ENCODE data around the gene CTIF. TPM values are rescaled to one million over a fixed set of nuclear protein-coding genes. Genes with fewer than 3 reads are reported as not detected.
"Not testable (repeated sequence)": the region's sequence is repeated elsewhere in the genome, so short reads cannot be mapped to it uniquely, and the experiment has no call there.

The CTIF gene
- total RNA-seq, 1 donor, result 65.9 TPM

GRCh38 chr18:48811401-48811800, 272.6 kb downstream of the CTIF start:
- Histone ChIP-seq H3K4me3 (ENCODE audit: insufficient read depth, low read length) (no peak overlapping the region), H3K4me1 (ENCODE audit: insufficient read depth, low read length) (peaks cover 24% of the 10 kb centered on the region), H4K20me1 (ENCODE audit: insufficient read depth, low read length) (no peaks in the 10 kb centered on the region), H3K9me3 (ENCODE audit: low read depth, low read length) (no peaks in the 10 kb centered on the region), H3K27me3 (ENCODE audit: insufficient read depth, low read length) (no peaks in the 10 kb centered on the region), H3K27ac (ENCODE audit: low read depth, low read length) (no peak overlapping the region), H3K36me3 (ENCODE audit: insufficient read depth, low read length) (peaks cover 4% of the 10 kb centered on the region), H2AFZ (ENCODE audit: low read length) (no peak overlapping the region), H3K4me2 (ENCODE audit: insufficient read depth, low read length) (no peak overlapping the region), H3K79me2 (ENCODE audit: insufficient read depth, low read length) (peaks cover 5% of the 10 kb centered on the region)
- no peak for TF ChIP-seq CTCF (IDR thresholded peaks at IDR 0.05; ENCODE audit: extremely low read depth, low read depth, low read length)
- DNase-seq (ENCODE audit: insufficient read length, low spot score, missing footprints), result no peak

- not testable (repeated sequence) for DNase-seq (ENCODE audit: insufficient read length, low spot score, missing footprints); H3K9me3 ChIP-seq (ENCODE audit: low read depth, low read length); H3K27ac ChIP-seq (ENCODE audit: low read depth, low read length); H3K4me2 ChIP-seq (ENCODE audit: insufficient read depth, low read length); H3K36me3 ChIP-seq (ENCODE audit: insufficient read depth, low read length); H3K27me3 ChIP-seq (ENCODE audit: insufficient read depth, low read length); H3K4me3 ChIP-seq (ENCODE audit: insufficient read depth, low read length); H4K20me1 ChIP-seq (ENCODE audit: insufficient read depth, low read length); H2AFZ ChIP-seq (ENCODE audit: low read length); H3K79me2 ChIP-seq (ENCODE audit: insufficient read depth, low read length)
- H3K4me1 ChIP-seq (ENCODE audit: insufficient read depth, low read length), result peaks cover 18% of the 10 kb centered on the region
Measured at GRCh38 chr18:48811977-48812451, 273.2 kb downstream of the CTIF start.

- Histone ChIP-seq H3K36me3 (ENCODE audit: insufficient read depth, low read length) (peaks cover 21% of the 10 kb centered on the region), H3K4me3 (ENCODE audit: insufficient read depth, low read length) (no peak overlapping the region), H3K9me3 (ENCODE audit: low read depth, low read length) (no peaks in the 10 kb centered on the region), H4K20me1 (ENCODE audit: insufficient read depth, low read length) (no peaks in the 10 kb centered on the region), H3K79me2 (ENCODE audit: insufficient read depth, low read length) (peaks cover 9% of the 10 kb centered on the region), H3K27ac (ENCODE audit: low read depth, low read length) (no peak overlapping the region), H3K4me2 (ENCODE audit: insufficient read depth, low read length) (no peak overlapping the region), H3K27me3 (ENCODE audit: insufficient read depth, low read length) (no peaks in the 10 kb centered on the region), H2AFZ (ENCODE audit: low read length) (no peak overlapping the region), H3K4me1 (ENCODE audit: insufficient read depth, low read length) (peaks cover 16% of the 10 kb centered on the region)
- no peak for TF ChIP-seq CTCF (IDR thresholded peaks at IDR 0.05; ENCODE audit: extremely low read depth, low read depth, low read length)
- no peak for DNase-seq (ENCODE audit: insufficient read length, low spot score, missing footprints)
Measured at GRCh38 chr18:48813321-48813720, 274.5 kb downstream of the CTIF start.

GRCh38 chr18:48813833-48814489, 275.1 kb downstream of the CTIF start:
- peak overlapping the region; percentile 57 for H3K27ac ChIP-seq (ENCODE audit: low read depth, low read length)
- peaks cover 9% of the 10 kb centered on the region for H3K79me2 ChIP-seq (ENCODE audit: insufficient read depth, low read length)
- peaks cover 24% of the 10 kb centered on the region for H3K36me3 ChIP-seq (ENCODE audit: insufficient read depth, low read length)
- peak; percentile 79 for DNase-seq (ENCODE audit: insufficient read length, low spot score, missing footprints)
- H3K4me2 ChIP-seq (ENCODE audit: insufficient read depth, low read length), result no peak overlapping the region
- H3K27me3 ChIP-seq (ENCODE audit: insufficient read depth, low read length), result no peaks in the 10 kb centered on the region
- no peak overlapping the region for H3K4me3 ChIP-seq (ENCODE audit: insufficient read depth, low read length)
- H2AFZ ChIP-seq (ENCODE audit: low read length), result no peak overlapping the region
- peaks cover 16% of the 10 kb centered on the region for H3K4me1 ChIP-seq (ENCODE audit: insufficient read depth, low read length)
- TF ChIP-seq CTCF (IDR thresholded peaks at IDR 0.05; ENCODE audit: extremely low read depth, low read depth, low read length), result no peak
- H3K9me3 ChIP-seq (ENCODE audit: low read depth, low read length), result no peaks in the 10 kb centered on the region
- no peaks in the 10 kb centered on the region for H4K20me1 ChIP-seq (ENCODE audit: insufficient read depth, low read length)
